GM19035 (cell line): ENCODE data around the gene CACNA1E.

Experiments used
- ATAC-seq: cut with Tn5 transposase; IDR thresholded peaks from one replicate; pipeline ENCODE4 v1.9.1; 2021; ENCODE audit not compliant: unreplicated experiment

Gene CACNA1E

DNA sequence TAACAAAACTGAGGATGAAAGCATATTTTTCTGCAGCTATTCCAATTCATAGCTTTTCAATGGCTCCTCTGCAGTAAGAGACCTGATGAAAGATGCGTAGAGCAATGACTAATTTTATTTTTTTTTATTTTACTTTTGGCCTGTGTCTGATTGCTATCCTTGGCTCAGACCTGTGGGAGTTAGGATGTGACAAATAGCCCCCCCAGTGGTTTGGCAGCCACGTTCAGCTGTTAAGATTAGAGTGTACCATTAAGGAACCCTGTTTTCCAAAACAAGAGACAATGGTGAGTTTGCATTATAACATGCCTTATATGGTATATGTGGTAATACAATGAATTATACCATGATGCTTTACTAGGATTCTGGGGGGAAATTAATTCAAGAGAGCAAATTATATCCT is 264.7 kb downstream of the CACNA1E start:
- ATAC-seq: no peak

GRCh38 chr1:181754103-181754502 is 270.8 kb downstream of the CACNA1E start:
- ATAC-seq: no peak

DNA sequence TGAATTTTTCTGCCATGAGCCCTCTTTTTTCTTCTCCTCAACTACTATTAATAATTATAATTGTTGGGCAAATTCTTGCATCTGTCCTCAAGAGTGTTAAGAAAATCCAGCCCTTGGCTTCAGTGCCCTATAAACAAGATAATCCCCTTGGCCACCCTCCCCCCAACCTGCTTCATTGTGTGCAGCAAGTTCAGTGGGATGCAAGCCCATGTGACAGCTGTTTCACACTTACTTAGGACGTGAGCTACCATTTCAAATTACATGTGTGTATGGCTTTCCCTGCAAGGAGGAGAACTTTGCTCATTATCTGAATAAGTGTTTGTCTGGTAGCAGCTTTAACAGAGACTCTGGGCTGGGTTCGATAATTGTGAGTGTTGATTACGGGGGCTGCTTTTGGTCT is 276.2 kb downstream of the CACNA1E start:
- ATAC-seq: no peak

DNA sequence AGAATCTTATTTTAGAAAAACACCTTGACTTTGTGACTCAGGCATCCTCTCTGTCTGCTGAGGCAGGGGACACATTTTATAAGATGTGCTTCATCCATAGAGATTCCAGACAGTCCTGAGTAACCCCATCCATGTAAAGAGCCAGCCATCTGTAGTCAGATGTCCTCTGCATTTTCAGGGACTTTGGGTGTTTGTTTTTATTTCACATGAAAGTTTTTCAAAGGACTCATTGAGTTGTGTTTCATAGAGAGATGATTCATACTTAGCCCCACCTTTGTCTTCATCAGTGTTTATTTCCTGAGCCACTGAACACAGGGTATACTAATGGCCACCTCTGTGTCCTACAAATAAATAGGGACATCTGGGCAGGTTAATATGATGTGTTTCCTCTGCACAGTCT is 280.4 kb downstream of the CACNA1E start:
- no peak for ATAC-seq

DNA sequence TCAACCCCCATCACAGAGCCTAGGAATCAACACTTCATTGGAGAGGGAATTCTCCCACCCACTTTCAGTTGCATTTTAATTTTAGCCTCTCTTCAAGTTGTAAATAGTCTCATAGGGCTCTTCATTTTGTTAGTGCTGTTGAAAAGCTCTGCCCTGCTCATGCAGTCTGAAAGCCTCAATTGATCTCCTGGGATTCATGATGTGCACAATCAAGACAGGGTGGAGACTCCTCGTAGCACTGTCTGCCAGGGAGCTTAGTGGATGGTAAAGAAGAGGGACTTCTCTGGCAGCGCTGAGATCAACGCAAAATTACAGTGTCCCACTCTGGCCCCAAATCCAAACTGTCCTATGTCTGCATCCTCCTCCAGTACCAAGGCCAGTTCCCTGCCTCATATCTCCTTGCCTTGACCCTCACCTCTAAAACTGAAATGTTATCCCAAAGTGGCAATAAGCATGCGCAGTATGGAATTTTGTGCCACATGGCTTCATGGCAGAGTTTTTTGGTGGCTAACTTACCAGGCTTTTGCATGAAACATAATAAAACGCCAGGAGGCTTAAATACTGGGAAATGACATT is 282.2 kb downstream of the CACNA1E start:
- ATAC-seq: no peak

- no peak for ATAC-seq
Observed at GRCh38 chr1:181767001-181767708, 283.8 kb downstream of the CACNA1E start.

GRCh38 chr1:181768211-181768929 is 285.1 kb downstream of the CACNA1E start:
- no peak for ATAC-seq

- ATAC-seq: no peak
Observed at GRCh38 chr1:181768930-181769280, 285.6 kb downstream of the CACNA1E start.

GRCh38 chr1:181769846-181770245 is 286.5 kb downstream of the CACNA1E start:
- no peak for ATAC-seq

- no peak for ATAC-seq
Observed at GRCh38 chr1:181772714-181773113, 289.4 kb downstream of the CACNA1E start.

DNA sequence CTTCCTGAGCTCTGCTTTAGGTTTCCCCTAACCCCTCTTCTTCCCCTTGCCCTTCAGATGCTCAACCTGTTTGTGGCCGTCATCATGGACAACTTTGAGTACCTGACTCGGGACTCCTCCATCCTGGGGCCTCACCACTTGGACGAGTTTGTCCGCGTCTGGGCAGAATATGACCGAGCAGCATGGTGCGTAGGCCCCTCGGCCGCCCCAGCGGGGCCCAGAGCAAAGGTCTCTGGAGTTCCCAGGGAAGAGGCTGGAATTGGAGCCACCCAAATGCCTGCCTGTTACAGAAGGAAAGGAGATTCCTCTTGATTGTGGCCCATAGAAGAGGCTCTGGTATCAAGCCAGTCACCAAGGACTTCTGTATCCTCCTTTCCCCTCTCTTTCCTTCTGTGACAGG is 292.7 kb downstream of the CACNA1E start:
- no peak for ATAC-seq

GRCh38 chr1:181777286-181777685 is 294.0 kb downstream of the CACNA1E start:
- ATAC-seq: no peak

DNA sequence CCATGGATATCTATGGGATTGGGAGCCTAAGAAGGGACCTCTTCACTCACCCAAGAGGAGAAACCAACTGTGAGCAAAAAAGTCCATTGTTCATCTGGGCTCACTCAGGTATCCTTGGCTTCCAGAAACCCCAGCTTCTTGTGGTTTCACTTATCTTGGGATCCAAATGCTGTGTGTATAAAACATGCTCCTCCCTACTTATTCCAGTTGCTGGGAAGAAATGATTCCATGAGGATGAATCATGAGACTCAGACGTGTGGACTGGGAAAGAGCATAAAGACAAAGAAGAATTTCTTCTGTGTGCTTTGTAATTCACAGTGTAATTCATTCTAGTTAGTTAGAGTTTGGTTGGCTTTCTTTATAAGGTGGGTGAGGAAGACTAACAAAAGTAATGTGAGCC is 294.5 kb downstream of the CACNA1E start:
- no peak for ATAC-seq

DNA sequence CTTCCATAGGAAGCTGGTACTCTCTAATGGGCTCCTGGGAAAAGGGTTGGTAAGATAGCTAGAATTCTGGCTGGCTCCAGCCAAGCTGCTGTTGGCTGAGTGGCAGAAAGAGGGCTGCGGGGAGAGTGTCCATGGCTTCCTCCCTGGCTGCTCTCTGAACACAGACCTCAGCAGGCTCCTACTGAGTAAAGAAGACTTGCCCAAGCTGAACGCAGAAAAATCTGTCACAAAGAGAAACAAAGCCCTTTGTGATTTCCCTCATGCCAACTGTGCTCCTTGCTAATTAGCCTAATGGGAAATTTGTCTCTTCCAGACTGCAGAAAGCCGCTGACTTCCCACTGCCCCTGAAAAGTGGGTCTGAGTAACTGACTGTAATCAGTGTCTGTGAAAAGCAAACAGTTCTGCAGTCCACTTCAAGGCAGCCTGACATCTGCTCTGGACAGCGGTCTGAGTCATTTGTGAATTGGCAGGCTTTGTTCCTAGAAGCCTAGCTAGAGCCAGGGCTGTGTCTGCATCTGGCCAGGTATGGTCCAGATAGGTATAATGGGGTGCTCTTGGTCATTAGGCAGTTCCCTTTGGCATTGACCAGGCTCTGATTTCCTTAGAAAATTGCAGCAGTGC is 295.4 kb downstream of the CACNA1E start:
- no peak for ATAC-seq

- ATAC-seq: no peak
Observed at GRCh38 chr1:181779343-181779742, 296.0 kb downstream of the CACNA1E start.

DNA sequence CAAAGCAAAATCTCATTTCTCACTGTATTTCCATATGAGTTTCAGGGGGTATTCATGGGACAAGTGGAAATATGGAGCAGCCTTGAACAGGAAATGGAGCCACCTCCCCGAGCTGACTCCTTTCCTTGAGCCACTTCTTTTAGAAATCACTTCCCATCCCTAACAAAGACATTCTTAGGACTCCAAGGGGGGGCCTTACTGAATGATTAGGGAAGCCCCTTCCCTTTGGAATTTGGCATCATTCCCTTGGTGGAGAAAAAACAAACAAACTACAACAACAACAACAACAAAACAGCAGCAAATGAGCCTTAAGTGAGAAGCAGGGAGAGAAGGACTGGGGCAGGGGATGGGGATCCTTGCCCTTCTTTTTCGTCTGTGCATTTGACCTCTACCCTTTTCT is 299.9 kb downstream of the CACNA1E start:
- no peak for ATAC-seq

- no peak for ATAC-seq
Observed at GRCh38 chr1:181784039-181784683, 300.8 kb downstream of the CACNA1E start.

- ATAC-seq: no peak
Observed at GRCh38 chr1:181789395-181789794, 306.1 kb downstream of the CACNA1E start.

- no peak for ATAC-seq
Observed at GRCh38 chr1:181791721-181792120, 308.4 kb downstream of the CACNA1E start.

DNA sequence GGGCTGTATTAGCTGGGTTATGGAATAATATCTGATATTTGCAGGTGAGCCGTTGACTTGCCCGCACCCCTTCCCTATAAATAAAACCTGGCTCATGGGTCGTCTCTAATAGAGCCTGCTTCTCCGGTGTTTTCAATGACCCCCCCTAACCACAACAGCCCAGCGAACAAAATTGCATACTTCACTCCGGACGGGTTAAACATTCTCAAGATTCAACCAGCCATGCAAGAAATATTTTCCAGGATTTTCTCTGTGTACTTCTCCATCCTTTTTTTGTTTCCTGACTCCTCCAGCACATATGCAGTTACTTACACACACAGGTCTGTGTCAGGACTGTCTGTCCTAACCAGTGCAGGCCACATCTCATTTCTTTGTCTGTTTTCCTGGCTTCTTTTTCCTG is 310.5 kb downstream of the CACNA1E start:
- no peak for ATAC-seq

DNA sequence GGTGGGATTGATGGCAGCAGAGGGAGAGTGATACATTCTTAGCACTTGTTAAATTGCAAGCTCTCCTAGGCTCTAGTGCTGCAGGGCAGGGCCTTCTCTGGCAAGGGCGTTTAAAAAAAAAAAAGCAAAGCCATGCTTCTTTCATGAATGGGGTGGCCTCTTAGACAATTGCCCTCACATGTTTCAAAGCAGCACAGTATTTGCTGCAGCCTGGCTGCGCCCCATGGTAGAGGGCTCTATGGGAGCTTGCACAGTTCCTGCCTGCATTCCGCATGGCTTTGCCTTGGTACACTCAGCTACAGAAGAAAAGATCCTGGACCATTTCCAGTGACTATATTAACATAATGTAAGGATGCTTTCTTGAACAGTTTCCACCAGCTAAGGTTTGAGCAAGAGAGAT is 311.0 kb downstream of the CACNA1E start:
- no peak for ATAC-seq
